DND-41 (cell line): ENCODE data around the gene OBSL1.

ENCODE experiments used
- ATAC-seq: fragments of 200-7000 bp; cut with Tn5 transposase; 3 replicates; pipeline ENCODE4 v1.9.1; 2021; ENCODE audit warnings: low read depth; ENCODE audit not compliant: insufficient read depth
- DNase-seq: peaks from one replicate; pipeline ENCODE4 v3.0.0-alpha.2; 2020
- H2AFZ ChIP-seq: 2 replicates; pipeline ENCODE4 v1.6.0; 2012; ENCODE audit warnings: low read depth, low read length
- H3K27ac ChIP-seq: 2 replicates; pipeline ENCODE4 v1.5.1; 2012; ENCODE audit warnings: low read length, inconsistent platforms
- H3K27me3 ChIP-seq: fragments of 200-600 bp; sonication (generic); 2 replicates; pipeline ENCODE4 v1.6.0; 2012; ENCODE audit warnings: low read length, mild to moderate bottlenecking, inconsistent platforms; ENCODE audit not compliant: insufficient read depth, poor library complexity
- H3K36me3 ChIP-seq: 2 replicates; pipeline ENCODE4 v1.5.1; 2012; ENCODE audit warnings: low read length, inconsistent platforms; ENCODE audit not compliant: insufficient read depth
- H3K4me1 ChIP-seq: 2 replicates; pipeline ENCODE4 v1.5.1; 2012; ENCODE audit warnings: mild to moderate bottlenecking, low read length; ENCODE audit not compliant: insufficient read depth
- H3K4me2 ChIP-seq: 2 replicates; pipeline ENCODE4 v1.6.0; 2012; ENCODE audit warnings: mild to moderate bottlenecking, moderate library complexity, low read length, inconsistent platforms; ENCODE audit not compliant: insufficient read depth
- H3K4me3 ChIP-seq, 2 experiments: fragments of 200-600 bp in 1 of 2; shearing (Covaris generic) in 1 of 2; 2 replicates each; pipeline ENCODE4 v1.5.1; 2012 to 2016; ENCODE audit warnings: inconsistent platforms in 2 of 2, low read length in 2 of 2, mild to moderate bottlenecking in 2 of 2, low read depth in 1 of 2, moderate library complexity in 1 of 2
- H3K79me2 ChIP-seq: 2 replicates; pipeline ENCODE4 v1.6.0; 2012; ENCODE audit warnings: low read length, inconsistent platforms; ENCODE audit not compliant: insufficient read depth
- H3K9ac ChIP-seq: 2 replicates; pipeline ENCODE4 v1.6.0; 2012; ENCODE audit warnings: low read depth, mild to moderate bottlenecking, inconsistent platforms, low read length, moderate library complexity
- H3K9me3 ChIP-seq: 2 replicates; pipeline ENCODE4 v1.5.1; 2012; ENCODE audit warnings: low read length, moderate library complexity, mild to moderate bottlenecking, inconsistent platforms; ENCODE audit not compliant: insufficient read depth, severe bottlenecking
- H4K20me1 ChIP-seq: 2 replicates; pipeline ENCODE4 v1.6.0; 2012; ENCODE audit warnings: low read length; ENCODE audit not compliant: insufficient read depth
- CTCF ChIP-seq: IDR thresholded peaks from 2 replicates; pipeline ENCODE4 v1.5.1; 2012; ENCODE audit warnings: borderline replicate concordance, low read length, moderate library complexity, mild to moderate bottlenecking; ENCODE audit not compliant: poor library complexity, severe bottlenecking; ENCODE audit errors: extremely low read depth
- EZH2 ChIP-seq: IDR thresholded peaks from 3 replicates; pipeline ENCODE4 v1.6.1; 2012; ENCODE audit warnings: borderline replicate concordance, low read depth, mild to moderate bottlenecking, moderate library complexity, low read length, inconsistent platforms; ENCODE audit not compliant: severe bottlenecking

OBSL1 gene

DNA sequence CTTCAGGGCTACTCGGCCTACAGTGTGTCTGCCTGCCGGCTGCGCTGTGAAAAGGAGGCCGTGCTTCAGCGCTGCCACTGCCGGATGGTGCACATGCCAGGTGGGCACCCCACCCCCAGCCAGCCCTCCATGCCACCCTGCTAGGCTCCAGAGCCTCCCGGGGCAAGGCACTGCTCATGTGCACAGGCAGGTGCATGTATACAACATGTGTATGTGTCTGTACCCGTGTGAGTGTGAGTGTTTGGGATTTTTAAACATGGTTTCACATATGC is 39.0 kb downstream of the OBSL1 start:
- ATAC-seq (no peak), DNase-seq (no peak)
- Histone ChIP-seq H3K27ac (no peak overlapping the region), H3K9me3 (no peaks in the 10 kb centered on the region), H4K20me1 (peaks cover 8% of the 10 kb centered on the region; the same call in 1 of the 2 replicates), H3K4me2 (no peak overlapping the region), H3K79me2 (no peaks in the 10 kb centered on the region), H3K4me3 (no peak overlapping the region), H3K27me3 (peaks cover 24% of the 10 kb centered on the region), H3K36me3 (no peaks in the 10 kb centered on the region), H3K4me1 (no peaks in the 10 kb centered on the region), H3K9ac (no peak overlapping the region), H2AFZ (no peak overlapping the region)
- TF ChIP-seq CTCF: no peak
- TF ChIP-seq EZH2: no peak

DNA sequence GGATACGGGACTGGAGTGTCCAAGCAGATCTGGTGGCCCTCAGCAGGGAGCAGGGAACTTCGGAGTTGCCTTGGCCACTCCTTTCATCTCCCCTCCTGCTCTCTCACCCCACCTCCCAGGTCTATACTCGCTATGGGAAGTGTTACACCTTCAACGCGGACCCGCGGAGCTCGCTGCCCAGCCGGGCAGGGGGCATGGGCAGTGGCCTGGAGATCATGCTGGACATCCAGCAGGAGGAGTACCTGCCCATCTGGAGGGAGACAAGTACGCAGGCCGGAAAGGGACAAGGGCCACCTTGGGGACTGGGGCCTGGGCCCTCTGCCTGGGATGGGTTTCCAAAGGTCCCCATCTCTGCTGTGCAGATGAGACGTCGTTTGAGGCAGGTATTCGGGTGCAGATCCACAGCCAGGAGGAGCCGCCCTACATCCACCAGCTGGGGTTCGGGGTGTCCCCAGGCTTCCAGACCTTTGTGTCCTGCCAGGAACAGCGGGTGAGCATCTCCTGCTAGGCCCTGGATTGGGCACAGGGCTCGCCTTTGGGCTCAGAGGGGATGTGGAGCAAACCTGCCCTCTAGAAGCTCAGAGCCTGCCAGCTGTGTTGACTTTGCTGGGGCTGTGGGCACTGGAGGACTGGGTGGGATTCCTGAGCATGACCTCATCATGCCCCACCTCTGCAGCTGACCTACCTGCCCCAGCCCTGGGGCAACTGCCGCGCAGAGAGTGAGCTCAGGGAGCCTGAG is 39.5 kb downstream of the OBSL1 start:
- Histone ChIP-seq H2AFZ (no peak overlapping the region), H3K4me1 (no peaks in the 10 kb centered on the region), H3K4me2 (no peak overlapping the region), H3K4me3 (no peak overlapping the region), H3K9ac (no peak overlapping the region), H4K20me1 (peaks cover 12% of the 10 kb centered on the region; the same call in 1 of the 2 replicates), H3K79me2 (no peaks in the 10 kb centered on the region), H3K9me3 (no peaks in the 10 kb centered on the region), H3K27me3 (peaks cover 29% of the 10 kb centered on the region), H3K36me3 (no peaks in the 10 kb centered on the region), H3K27ac (no peak overlapping the region)
- ATAC-seq (no peak), DNase-seq (no peak)
- TF ChIP-seq CTCF (no peak), EZH2 (no peak)

- Histone ChIP-seq H3K9ac (no peak overlapping the region), H3K27me3 (peaks cover 44% of the 10 kb centered on the region), H3K9me3 (no peaks in the 10 kb centered on the region), H4K20me1 (peaks cover 17% of the 10 kb centered on the region), H3K79me2 (no peaks in the 10 kb centered on the region), H3K4me3 (no peak overlapping the region), H2AFZ (no peak overlapping the region), H3K4me1 (no peaks in the 10 kb centered on the region), H3K27ac (no peak overlapping the region), H3K36me3 (no peaks in the 10 kb centered on the region), H3K4me2 (no peak overlapping the region)
- TF ChIP-seq EZH2: no peak
- TF ChIP-seq CTCF: peak; percentile 94
- ATAC-seq (peak; percentile 98), DNase-seq (peak; percentile 84)
Observed at GRCh38 chr2:219530048-219530963, 41.0 kb downstream of the OBSL1 start.
